Nephron progenitor cell (in vitro differentiated cells): ENCODE measurements around the gene KYNU.
"Not testable (repeated sequence)": the region's sequence is repeated elsewhere in the genome, so short reads cannot be mapped to it uniquely, and the experiment has no call there.

ENCODE experiments used
- DNase-seq: peaks from one replicate; pipeline ENCODE4 v3.0.0; 2021
- H3K27ac Mint-ChIP-seq: 2 replicates; pipeline ENCODE4 v1.8.0; 2021; ENCODE audit warnings: mild to moderate bottlenecking, moderate library complexity, mixed read lengths
- H3K27me3 Mint-ChIP-seq: 2 replicates; pipeline ENCODE4 v1.8.0; 2021; ENCODE audit warnings: mild to moderate bottlenecking, low read depth, mixed read lengths; ENCODE audit not compliant: poor library complexity
- H3K36me3 Mint-ChIP-seq: 2 replicates; pipeline ENCODE4 v1.8.0; 2021; ENCODE audit warnings: low read depth, mixed read lengths
- H3K4me1 Mint-ChIP-seq: 2 replicates; pipeline ENCODE4 v1.8.0; 2021; ENCODE audit warnings: mixed read lengths
- H3K4me3 Mint-ChIP-seq: 2 replicates; pipeline ENCODE4 v1.8.0; 2021; ENCODE audit warnings: mild to moderate bottlenecking, moderate library complexity, mixed read lengths
- H3K9me3 Mint-ChIP-seq: 2 replicates; pipeline ENCODE4 v1.8.0; 2021; ENCODE audit warnings: mild to moderate bottlenecking, moderate library complexity, mixed read lengths
- TF ChIP-seq, protein P1 (sequence below): fragments of 200-600 bp; sonication (generic); IDR thresholded peaks from 2 replicates; pipeline ENCODE4 v1.5.0; 2021; ENCODE audit warnings: antibody characterized with exemption

Gene KYNU

DNA sequence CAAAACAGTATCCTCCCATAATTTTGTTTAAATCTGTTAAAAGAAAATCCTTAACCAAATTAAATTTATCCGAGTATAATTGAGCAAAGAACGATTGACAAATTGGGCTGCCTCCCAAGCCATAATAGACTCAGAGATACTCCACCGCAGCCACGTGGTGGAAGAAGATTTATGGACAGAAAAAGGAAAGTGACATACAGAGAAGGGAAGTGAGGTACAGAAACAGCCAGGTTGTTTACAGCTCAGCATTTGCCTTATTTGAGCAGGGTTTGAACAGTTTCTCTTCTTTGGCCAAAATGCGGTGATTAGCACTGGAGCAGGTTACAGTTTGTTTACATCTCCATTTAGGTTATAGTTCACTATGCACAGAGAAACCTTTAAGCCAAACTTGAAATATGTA, 60.8 kb downstream of the KYNU start:
- Mint-ChIP-seq H3K9me3 (peaks cover 6% of the 10 kb centered on the region), H3K27ac (no peak overlapping the region), H3K36me3 (no peaks in the 10 kb centered on the region), H3K4me1 (peaks cover 40% of the 10 kb centered on the region), H3K27me3 (no peaks in the 10 kb centered on the region), H3K4me3 (no peak overlapping the region)
- DNase-seq = no peak
- TF ChIP-seq, protein P1, sequence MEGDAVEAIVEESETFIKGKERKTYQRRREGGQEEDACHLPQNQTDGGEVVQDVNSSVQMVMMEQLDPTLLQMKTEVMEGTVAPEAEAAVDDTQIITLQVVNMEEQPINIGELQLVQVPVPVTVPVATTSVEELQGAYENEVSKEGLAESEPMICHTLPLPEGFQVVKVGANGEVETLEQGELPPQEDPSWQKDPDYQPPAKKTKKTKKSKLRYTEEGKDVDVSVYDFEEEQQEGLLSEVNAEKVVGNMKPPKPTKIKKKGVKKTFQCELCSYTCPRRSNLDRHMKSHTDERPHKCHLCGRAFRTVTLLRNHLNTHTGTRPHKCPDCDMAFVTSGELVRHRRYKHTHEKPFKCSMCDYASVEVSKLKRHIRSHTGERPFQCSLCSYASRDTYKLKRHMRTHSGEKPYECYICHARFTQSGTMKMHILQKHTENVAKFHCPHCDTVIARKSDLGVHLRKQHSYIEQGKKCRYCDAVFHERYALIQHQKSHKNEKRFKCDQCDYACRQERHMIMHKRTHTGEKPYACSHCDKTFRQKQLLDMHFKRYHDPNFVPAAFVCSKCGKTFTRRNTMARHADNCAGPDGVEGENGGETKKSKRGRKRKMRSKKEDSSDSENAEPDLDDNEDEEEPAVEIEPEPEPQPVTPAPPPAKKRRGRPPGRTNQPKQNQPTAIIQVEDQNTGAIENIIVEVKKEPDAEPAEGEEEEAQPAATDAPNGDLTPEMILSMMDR = no peak

DNA sequence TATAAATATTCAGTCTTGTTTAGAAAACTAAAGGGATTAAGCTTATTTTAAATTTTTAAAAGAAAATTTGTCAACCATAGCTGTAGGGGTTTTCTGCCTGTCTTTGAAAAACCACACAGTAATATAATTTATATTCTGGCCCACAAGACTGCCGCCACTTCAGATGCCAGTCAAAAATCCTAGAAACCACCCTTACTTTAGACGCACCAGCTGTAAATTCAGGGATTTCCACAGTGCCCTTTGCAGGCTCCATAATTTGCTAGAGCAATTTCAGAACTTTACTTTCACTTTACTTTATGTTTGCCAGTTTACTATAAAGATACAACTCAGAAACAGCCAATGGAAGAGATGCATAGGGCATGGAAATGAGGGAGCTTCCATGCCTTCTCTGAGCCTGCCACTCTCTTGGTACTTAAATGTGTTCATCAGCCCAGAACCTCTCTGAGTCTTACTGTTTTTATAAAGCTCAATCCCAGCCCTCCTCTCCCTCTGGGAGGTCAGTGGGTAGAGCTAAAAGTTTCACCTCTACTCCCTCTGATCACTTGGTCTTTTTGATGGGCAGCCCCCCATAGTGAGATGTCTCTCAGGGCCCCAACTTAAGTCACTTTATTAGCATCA, 63.3 kb downstream of the KYNU start:
- H3K9me3 Mint-ChIP-seq = peaks cover 2% of the 10 kb centered on the region
- no peak for DNase-seq
- peaks cover 57% of the 10 kb centered on the region for H3K4me1 Mint-ChIP-seq
- H3K36me3 Mint-ChIP-seq = no peaks in the 10 kb centered on the region
- TF ChIP-seq, protein P1 = no peak
- H3K27me3 Mint-ChIP-seq = no peaks in the 10 kb centered on the region
- no peak overlapping the region for H3K4me3 Mint-ChIP-seq
- peak overlapping the region; percentile 90 for H3K27ac Mint-ChIP-seq

DNA sequence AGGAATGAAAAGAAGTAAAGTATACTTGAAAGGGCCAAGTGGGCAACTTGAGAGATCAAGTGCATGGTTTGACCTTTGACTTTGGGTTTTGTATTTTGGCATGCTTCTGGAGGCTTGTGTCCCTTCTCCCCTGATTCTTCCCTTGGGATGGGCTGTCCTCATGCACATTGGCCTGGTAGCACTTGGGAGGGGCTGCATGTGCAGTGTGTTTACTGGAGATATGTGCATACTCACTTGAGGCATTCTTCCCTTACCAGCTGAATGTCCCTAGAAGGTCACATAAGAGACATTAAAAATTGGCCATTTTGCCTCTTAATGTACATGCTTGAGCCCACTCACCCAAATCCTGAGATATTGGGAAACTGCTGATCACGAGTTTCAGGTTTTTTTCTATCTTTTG, 65.2 kb downstream of the KYNU start:
- Mint-ChIP-seq H3K27ac (no peak overlapping the region), H3K27me3 (no peaks in the 10 kb centered on the region), H3K36me3 (no peaks in the 10 kb centered on the region), H3K4me3 (no peak overlapping the region), H3K9me3 (peaks cover 2% of the 10 kb centered on the region), H3K4me1 (peaks cover 57% of the 10 kb centered on the region)
- no peak for DNase-seq
- TF ChIP-seq, protein P1 = no peak

DNA sequence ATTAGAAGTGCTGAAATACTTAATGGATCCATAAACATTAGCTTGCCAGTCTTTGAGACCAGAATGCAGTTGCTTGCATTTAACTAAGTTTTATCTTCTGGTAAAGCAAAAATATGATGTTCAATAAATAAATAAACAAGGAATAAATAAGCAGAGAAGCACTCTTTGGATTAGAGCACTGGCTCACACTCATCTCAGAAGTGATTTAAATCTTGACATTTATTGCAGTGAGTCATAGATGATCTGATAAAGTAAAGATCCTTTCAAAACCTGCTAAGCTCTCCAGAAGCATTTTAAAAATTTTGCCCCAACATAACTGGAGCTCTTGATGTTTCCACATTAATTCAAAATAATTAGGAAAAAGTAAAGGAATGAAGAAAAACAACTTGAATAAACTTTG, 66.8 kb downstream of the KYNU start:
- Mint-ChIP-seq H3K9me3 (peaks cover 14% of the 10 kb centered on the region), H3K27me3 (no peaks in the 10 kb centered on the region), H3K27ac (no peak overlapping the region), H3K4me1 (peaks cover 52% of the 10 kb centered on the region), H3K4me3 (no peak overlapping the region), H3K36me3 (no peaks in the 10 kb centered on the region)
- TF ChIP-seq, protein P1 = no peak
- DNase-seq = no peak

DNA sequence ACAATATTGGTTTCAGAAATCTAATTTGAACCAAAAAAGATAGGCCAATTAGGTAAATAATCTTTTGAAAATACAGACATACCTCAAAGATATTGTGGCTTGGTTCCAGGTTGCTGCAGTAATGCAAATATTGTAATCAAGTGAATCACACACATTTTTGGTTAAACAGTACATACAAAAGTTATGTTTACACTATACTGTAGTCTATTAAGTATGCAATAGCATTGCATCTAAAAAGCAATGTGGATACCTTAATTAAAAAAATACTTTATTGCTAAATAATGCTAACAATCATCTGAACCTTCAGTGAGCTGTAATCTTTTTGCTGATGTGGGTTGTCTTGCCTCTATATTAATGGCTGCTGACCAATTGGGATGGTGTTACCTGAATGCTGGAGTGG, 67.3 kb downstream of the KYNU start:
- DNase-seq = no peak
- H3K27me3 Mint-ChIP-seq = no peaks in the 10 kb centered on the region
- peaks cover 47% of the 10 kb centered on the region for H3K4me1 Mint-ChIP-seq
- TF ChIP-seq, protein P1 = no peak
- no peak overlapping the region for H3K4me3 Mint-ChIP-seq
- peaks cover 19% of the 10 kb centered on the region for H3K9me3 Mint-ChIP-seq
- H3K27ac Mint-ChIP-seq = no peak overlapping the region
- H3K36me3 Mint-ChIP-seq = peaks cover 3% of the 10 kb centered on the region

DNA sequence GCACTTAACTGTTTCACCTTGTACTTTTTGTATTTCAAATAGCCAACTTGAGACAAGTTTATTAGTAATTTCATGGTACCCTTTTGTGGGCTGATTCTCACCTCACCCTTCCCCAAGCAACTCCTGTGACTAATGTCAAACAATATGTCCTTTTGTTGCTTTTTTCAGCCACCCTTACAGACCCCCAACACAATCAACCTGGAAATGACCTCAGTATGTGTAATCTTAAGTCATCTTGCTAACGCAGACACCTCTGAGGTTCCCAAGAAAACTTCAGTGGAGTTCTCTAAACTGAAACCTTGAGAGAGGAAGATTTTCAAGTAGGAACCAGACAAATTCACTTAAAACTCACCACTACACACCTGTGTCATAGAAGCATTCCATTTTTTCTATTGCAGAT, 69.5 kb downstream of the KYNU start:
- H3K27ac Mint-ChIP-seq = peak overlapping the region; percentile 8

DNA sequence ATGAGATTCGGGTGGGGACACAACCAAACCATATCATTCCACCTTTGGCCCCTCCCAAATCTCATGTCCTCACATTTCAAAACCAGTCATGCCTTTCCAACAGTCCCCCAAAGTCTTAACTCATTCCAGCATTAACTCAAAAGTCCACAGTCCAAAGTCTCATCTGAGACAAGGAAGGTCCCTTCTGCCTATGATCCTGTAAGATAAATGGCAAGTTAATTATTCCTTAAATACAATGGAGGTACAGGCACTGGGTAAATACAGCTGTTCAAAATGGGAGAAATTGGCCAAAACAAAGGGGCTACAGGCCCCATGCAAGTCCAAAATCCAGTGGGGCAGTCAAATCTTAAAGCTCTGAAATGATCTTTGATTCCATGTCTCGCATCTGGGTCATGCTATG, 71.3 kb downstream of the KYNU start:
- H3K4me3 Mint-ChIP-seq, H3K27ac Mint-ChIP-seq, H3K36me3 Mint-ChIP-seq, H3K27me3 Mint-ChIP-seq, DNase-seq: not testable (repeated sequence)
- Mint-ChIP-seq H3K4me1 (peaks cover 27% of the 10 kb centered on the region), H3K9me3 (peaks cover 39% of the 10 kb centered on the region)

More for the DNA sequence above, 69.5 kb downstream of the KYNU start:
- Mint-ChIP-seq H3K9me3 (peaks cover 37% of the 10 kb centered on the region), H3K36me3 (peaks cover 9% of the 10 kb centered on the region), H3K4me1 (peaks cover 31% of the 10 kb centered on the region), H3K4me3 (no peak overlapping the region), H3K27me3 (no peaks in the 10 kb centered on the region)
- TF ChIP-seq, protein P1 = no peak
- no peak for DNase-seq

DNA sequence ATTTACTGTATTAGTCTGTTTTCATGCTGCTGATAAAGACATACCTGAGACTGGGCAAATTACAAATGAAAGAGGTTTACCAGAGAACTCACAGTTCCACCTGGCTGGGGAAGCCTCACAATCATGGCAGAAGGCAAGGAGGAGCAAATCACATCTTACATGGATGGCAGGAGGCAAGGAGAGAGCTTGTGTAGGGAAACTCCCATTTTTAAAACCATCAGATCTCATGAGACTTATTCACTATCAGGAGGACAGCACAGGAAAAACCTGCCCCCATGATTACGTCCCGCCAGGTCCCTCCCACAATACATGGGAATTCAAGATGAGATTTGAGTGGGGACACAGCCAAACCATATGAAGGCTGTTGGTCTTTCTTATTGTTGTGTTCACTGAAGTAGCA, 72.9 kb downstream of the KYNU start:
- H3K4me3 Mint-ChIP-seq, DNase-seq, H3K27me3 Mint-ChIP-seq, H3K36me3 Mint-ChIP-seq, H3K27ac Mint-ChIP-seq: not testable (repeated sequence)
- Mint-ChIP-seq H3K4me1 (peaks cover 18% of the 10 kb centered on the region), H3K9me3 (peaks cover 39% of the 10 kb centered on the region)
